ENCODE measurements around the gene ZNF785. TPM values are rescaled to one million over a fixed set of nuclear protein-coding genes. Genes with fewer than 3 reads are reported as not detected.

The ZNF785 gene
- total and polyA plus RNA-seq, 2 of the 13 experiments (the other 11 are each of a cell fraction or from before 2014, with no cell fraction given) = 0.01 TPM; not detected in 1

DNA sequence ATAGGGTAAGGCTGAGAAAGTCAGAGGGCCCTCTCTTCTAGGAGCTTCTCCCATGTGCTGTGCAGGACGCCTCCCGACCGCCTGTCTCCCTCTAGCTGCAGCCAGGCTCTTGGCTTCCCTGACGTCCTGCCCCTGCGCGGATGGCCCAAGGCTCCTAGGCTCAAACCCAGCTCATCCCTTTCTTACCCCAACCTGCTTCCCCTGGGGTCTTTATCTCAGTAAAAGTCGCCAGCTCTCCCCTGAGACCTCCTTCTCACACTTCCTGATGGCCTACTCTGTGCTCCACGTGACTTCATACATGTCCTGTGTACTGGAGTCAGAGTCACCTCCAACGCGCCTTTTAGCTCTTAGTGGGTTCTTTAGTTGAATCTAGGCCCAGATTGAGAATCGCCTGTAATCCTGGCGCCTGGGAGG, 49.7 kb downstream of the ZNF785 start (continued):
- TF ChIP-seq FOXK2 (IDR thresholded peaks at IDR 0.05) (no peak), IRX3 (CRISPR knock-in tag; IDR thresholded peaks at IDR 0.05; ENCODE audit: borderline replicate concordance, low read depth) (no peak), ZNF737 (CRISPR knock-in tag; IDR thresholded peaks at IDR 0.05; ENCODE audit: borderline replicate concordance) (no peak), ZFX (CRISPR knock-in tag; IDR thresholded peaks at IDR 0.05; ENCODE audit: low read depth) (peak; percentile 83), NR2C2 (CRISPR knock-in tag; IDR thresholded peaks at IDR 0.05; ENCODE audit: borderline replicate concordance) (no peak), HHEX (CRISPR knock-in tag; IDR thresholded peaks at IDR 0.05) (no peak), ZFP37 (CRISPR knock-in tag; IDR thresholded peaks at IDR 0.05; ENCODE audit: borderline replicate concordance) (peak; percentile 93), GABPB1 (CRISPR knock-in tag; IDR thresholded peaks at IDR 0.05) (peak; percentile 55; the same call in 1 of the 2 replicates), HDAC1 (CRISPR knock-in tag; IDR thresholded peaks at IDR 0.05) (no peak)
- TF ChIP-seq, protein P1, sequence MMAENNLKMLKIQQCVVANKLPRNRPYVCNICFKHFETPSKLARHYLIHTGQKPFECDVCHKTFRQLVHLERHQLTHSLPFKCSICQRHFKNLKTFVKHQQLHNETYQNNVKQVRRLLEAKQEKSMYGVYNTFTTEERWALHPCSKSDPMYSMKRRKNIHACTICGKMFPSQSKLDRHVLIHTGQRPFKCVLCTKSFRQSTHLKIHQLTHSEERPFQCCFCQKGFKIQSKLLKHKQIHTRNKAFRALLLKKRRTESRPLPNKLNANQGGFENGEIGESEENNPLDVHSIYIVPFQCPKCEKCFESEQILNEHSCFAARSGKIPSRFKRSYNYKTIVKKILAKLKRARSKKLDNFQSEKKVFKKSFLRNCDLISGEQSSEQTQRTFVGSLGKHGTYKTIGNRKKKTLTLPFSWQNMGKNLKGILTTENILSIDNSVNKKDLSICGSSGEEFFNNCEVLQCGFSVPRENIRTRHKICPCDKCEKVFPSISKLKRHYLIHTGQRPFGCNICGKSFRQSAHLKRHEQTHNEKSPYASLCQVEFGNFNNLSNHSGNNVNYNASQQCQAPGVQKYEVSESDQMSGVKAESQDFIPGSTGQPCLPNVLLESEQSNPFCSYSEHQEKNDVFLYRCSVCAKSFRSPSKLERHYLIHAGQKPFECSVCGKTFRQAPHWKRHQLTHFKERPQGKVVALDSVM (CRISPR knock-in tag; IDR thresholded peaks at IDR 0.05) = peak; percentile 30; the same call in 1 of the 2 replicates
- TF ChIP-seq, protein P2, sequence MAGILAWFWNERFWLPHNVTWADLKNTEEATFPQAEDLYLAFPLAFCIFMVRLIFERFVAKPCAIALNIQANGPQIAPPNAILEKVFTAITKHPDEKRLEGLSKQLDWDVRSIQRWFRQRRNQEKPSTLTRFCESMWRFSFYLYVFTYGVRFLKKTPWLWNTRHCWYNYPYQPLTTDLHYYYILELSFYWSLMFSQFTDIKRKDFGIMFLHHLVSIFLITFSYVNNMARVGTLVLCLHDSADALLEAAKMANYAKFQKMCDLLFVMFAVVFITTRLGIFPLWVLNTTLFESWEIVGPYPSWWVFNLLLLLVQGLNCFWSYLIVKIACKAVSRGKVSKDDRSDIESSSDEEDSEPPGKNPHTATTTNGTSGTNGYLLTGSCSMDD (CRISPR knock-in tag; IDR thresholded peaks at IDR 0.05) = no peak
- TF ChIP-seq, protein P3, sequence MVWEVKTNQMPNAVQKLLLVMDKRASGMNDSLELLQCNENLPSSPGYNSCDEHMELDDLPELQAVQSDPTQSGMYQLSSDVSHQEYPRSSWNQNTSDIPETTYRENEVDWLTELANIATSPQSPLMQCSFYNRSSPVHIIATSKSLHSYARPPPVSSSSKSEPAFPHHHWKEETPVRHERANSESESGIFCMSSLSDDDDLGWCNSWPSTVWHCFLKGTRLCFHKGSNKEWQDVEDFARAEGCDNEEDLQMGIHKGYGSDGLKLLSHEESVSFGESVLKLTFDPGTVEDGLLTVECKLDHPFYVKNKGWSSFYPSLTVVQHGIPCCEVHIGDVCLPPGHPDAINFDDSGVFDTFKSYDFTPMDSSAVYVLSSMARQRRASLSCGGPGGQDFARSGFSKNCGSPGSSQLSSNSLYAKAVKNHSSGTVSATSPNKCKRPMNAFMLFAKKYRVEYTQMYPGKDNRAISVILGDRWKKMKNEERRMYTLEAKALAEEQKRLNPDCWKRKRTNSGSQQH (CRISPR knock-in tag; IDR thresholded peaks at IDR 0.05; ENCODE audit: low read depth) = no peak
- TF ChIP-seq, protein P4, sequence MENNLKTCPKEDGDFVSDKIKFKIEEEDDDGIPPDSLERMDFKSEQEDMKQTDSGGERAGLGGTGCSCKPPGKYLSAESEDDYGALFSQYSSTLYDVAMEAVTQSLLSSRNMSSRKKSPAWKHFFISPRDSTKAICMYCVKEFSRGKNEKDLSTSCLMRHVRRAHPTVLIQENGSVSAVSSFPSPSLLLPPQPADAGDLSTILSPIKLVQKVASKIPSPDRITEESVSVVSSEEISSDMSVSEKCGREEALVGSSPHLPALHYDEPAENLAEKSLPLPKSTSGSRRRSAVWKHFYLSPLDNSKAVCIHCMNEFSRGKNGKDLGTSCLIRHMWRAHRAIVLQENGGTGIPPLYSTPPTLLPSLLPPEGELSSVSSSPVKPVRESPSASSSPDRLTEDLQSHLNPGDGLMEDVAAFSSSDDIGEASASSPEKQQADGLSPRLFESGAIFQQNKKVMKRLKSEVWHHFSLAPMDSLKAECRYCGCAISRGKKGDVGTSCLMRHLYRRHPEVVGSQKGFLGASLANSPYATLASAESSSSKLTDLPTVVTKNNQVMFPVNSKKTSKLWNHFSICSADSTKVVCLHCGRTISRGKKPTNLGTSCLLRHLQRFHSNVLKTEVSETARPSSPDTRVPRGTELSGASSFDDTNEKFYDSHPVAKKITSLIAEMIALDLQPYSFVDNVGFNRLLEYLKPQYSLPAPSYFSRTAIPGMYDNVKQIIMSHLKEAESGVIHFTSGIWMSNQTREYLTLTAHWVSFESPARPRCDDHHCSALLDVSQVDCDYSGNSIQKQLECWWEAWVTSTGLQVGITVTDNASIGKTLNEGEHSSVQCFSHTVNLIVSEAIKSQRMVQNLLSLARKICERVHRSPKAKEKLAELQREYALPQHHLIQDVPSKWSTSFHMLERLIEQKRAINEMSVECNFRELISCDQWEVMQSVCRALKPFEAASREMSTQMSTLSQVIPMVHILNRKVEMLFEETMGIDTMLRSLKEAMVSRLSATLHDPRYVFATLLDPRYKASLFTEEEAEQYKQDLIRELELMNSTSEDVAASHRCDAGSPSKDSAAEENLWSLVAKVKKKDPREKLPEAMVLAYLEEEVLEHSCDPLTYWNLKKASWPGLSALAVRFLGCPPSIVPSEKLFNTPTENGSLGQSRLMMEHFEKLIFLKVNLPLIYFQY (CRISPR knock-in tag; IDR thresholded peaks at IDR 0.05; ENCODE audit: borderline replicate concordance) = peak; percentile 54; the same call in 1 of the 2 replicates
- TF ChIP-seq, protein P5, sequence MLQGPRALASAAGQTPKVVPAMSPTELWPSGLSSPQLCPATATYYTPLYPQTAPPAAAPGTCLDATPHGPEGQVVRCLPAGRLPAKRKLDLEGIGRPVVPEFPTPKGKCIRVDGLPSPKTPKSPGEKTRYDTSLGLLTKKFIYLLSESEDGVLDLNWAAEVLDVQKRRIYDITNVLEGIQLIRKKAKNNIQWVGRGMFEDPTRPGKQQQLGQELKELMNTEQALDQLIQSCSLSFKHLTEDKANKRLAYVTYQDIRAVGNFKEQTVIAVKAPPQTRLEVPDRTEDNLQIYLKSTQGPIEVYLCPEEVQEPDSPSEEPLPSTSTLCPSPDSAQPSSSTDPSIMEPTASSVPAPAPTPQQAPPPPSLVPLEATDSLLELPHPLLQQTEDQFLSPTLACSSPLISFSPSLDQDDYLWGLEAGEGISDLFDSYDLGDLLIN (CRISPR knock-in tag; IDR thresholded peaks at IDR 0.05; ENCODE audit: borderline replicate concordance) = no peak
- TF ChIP-seq, protein P6, sequence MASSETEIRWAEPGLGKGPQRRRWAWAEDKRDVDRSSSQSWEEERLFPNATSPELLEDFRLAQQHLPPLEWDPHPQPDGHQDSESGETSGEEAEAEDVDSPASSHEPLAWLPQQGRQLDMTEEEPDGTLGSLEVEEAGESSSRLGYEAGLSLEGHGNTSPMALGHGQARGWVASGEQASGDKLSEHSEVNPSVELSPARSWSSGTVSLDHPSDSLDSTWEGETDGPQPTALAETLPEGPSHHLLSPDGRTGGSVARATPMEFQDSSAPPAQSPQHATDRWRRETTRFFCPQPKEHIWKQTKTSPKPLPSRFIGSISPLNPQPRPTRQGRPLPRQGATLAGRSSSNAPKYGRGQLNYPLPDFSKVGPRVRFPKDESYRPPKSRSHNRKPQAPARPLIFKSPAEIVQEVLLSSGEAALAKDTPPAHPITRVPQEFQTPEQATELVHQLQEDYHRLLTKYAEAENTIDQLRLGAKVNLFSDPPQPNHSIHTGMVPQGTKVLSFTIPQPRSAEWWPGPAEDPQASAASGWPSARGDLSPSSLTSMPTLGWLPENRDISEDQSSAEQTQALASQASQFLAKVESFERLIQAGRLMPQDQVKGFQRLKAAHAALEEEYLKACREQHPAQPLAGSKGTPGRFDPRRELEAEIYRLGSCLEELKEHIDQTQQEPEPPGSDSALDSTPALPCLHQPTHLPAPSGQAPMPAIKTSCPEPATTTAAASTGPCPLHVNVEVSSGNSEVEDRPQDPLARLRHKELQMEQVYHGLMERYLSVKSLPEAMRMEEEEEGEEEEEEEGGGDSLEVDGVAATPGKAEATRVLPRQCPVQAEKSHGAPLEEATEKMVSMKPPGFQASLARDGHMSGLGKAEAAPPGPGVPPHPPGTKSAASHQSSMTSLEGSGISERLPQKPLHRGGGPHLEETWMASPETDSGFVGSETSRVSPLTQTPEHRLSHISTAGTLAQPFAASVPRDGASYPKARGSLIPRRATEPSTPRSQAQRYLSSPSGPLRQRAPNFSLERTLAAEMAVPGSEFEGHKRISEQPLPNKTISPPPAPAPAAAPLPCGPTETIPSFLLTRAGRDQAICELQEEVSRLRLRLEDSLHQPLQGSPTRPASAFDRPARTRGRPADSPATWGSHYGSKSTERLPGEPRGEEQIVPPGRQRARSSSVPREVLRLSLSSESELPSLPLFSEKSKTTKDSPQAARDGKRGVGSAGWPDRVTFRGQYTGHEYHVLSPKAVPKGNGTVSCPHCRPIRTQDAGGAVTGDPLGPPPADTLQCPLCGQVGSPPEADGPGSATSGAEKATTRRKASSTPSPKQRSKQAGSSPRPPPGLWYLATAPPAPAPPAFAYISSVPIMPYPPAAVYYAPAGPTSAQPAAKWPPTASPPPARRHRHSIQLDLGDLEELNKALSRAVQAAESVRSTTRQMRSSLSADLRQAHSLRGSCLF (CRISPR knock-in tag; IDR thresholded peaks at IDR 0.05; ENCODE audit: borderline replicate concordance) = no peak
